Pericardium fibroblast (primary cell): ENCODE results near the gene BHLHE41. TPM values are rescaled to one million over a fixed set of nuclear protein-coding genes. Genes with fewer than 3 reads are reported as not detected.

ENCODE experiments used
- total RNA-seq: library from RNA; depleted of rRNA; stranded (reverse); fragments of >200 nt; gene quantifications from 2 replicates; pipeline ENCODE4 v1.2.3, GENCODE V29; 2015

The BHLHE41 gene
- 2.0 and 7.0 TPM in 2 replicates for total RNA-seq

DNA sequence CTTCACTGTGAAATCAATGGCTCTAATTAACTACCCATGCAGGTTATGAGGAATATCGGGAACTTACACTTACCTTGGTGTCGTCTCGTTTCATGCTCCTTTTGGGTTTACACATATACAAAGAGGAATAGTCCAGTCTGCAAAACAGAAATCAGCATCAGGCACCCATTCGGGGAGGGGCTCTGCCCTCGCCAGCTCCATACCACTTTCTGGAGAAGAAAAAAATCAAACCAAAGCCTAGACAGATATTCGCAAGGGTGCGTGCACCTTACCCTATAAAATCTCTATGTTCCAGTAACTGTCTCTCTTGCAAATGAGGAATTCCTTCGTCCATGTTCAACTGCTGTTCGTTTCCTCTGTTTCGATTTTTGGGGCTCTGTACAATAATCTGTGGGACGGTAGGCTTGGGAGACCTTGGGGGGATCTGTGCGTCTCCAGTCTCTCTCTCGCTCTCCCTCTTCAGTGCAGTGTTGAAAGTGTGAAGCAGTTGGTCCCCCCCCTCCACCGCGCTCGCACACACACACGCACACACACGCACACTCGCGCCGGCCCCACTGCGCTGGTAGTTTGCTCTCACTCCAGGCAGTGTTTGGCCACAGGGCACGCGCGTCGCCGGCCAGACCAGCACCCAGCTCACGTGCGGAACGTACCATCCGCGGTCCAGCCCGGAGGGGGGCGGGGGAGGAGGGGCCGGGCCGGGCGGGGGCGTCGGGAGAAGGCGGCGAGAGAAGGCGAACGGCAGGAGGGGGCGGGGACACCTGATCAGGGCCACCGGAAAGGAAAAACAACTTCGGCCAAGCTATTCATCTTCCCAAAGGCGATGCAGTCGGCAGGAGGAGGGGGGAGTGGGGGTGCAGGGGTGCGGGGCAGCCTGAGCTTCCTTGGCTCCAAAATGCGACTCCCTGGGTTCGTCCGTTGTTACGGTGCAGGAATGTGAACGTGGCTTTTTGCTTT lies at the start of gene BHLHE41:
Gene BHLHE41 (minus strand): TSS at position 592 of the 954 bp plus-strand sequence. CDS start 258 bp downstream, at position 334.

Other genes with a start within 250 kb of the BHLHE41 start
- gene RASSF8, start 166.4 kb downstream of the BHLHE41 start, total RNA-seq = 31.2 and 42.3 TPM in 2 replicates
- gene SSPN, start 70.5 kb upstream of the BHLHE41 start, total RNA-seq = 10.5 and 15.3 TPM in 2 replicates